Spleen (tissue), 7 donors: Measurements from ENCODE around the gene PLPP2.

Experiments used
- CTCF ChIP-seq, 11 experiments: fragments of 200-600 bp in 7 of 11; fragments of 450-650 bp in 4 of 11; sonication (generic) in 4 of 11; IDR thresholded peaks in 8 of 11; conservative IDR thresholded peaks in 3 of 11; 1 replicate in 7 of 11; 2 replicates in 4 of 11; pipeline versions ENCODE4 v1.4.0 to v1.8.0; 2016 to 2021; ENCODE audit warnings: antibody characterized with exemption in 11 of 11, inconsistent platforms in 4 of 11, mild to moderate bottlenecking in 1 of 11
- POLR2A ChIP-seq, 3 donors: fragments of 450-650 bp; IDR thresholded peaks; one replicate each; pipeline ENCODE4 v1.5.1; 2017; ENCODE audit warnings: antibody characterized with exemption in 3 of 3, mild to moderate bottlenecking in 1 of 3
- donor health status: DM: no; HTN: no; CAD: no; lungs with moderate emphysema.
- donor health status: DM: no; HTN: no; CAD: no.
- donor health status: DM: no; HTN: no; CAD: no.

GRCh38 chr19:280541-281009 lies 10.6 kb downstream of the PLPP2 start:
- TF ChIP-seq POLR2A (IDR thresholded peaks at IDR 0.05), result no peak
- no peak for TF ChIP-seq CTCF (IDR thresholded peaks at IDR 0.05 in 8 of 11, conservative IDR thresholded peaks at IDR 0.05 in 3 of 11)
